ENCODE measurements around the gene HEPN1. TPM values are rescaled to one million over a fixed set of nuclear protein-coding genes. Genes with fewer than 3 reads are reported as not detected.

Gene HEPN1
- total and polyA plus RNA-seq, 9 of the 15 experiments (the other 6 are each of a cell fraction or from before 2014, with no cell fraction given): not detected

- ATAC-seq (no peak), DNase-seq (ENCODE audit: extremely low read depth in 1 of 4, low spot score in 3 of 4) (no peak), FAIRE-seq (no peak)
- H3K9me1 ChIP-seq (ENCODE audit: control insufficient read depth, insufficient read depth, low read length): no peaks in the 10 kb centered on the region
- H3K4me1 ChIP-seq (replicated peaks in 1 of 2; ENCODE audit: control insufficient read depth in 2 of 2, insufficient read depth in 2 of 2, low read length in 2 of 2): no peaks in the 10 kb centered on the region
- intact Hi-C loops (cut with micrococcal nuclease): no loop called here
- H3K27ac ChIP-seq (ENCODE audit: extremely low read depth, low read depth, low read length): no peak overlapping the region
- H3K9ac ChIP-seq (ENCODE audit: insufficient read depth in 1 of 2, low read depth in 2 of 2, low read length in 2 of 2): no peak overlapping the region
- no peak overlapping the region for H3K4me2 ChIP-seq (ENCODE audit: insufficient read depth, low read length)
- H3K4me3 ChIP-seq: no peak overlapping the region
- in situ Hi-C loops (cut with MboI): no loop called here
- H3K79me2 ChIP-seq (ENCODE audit: control insufficient read depth, insufficient read depth, low read length): no peaks in the 10 kb centered on the region
- H4K20me1 ChIP-seq (replicated peaks; ENCODE audit: control insufficient read depth, insufficient read depth, low read length): no peaks in the 10 kb centered on the region
- no peak for TF ChIP-seq STAT6 (CRISPR knock-in tag; IDR thresholded peaks at IDR 0.05)
- no peak for TF ChIP-seq ZNF408 (CRISPR knock-in tag; IDR thresholded peaks at IDR 0.05; ENCODE audit: low read depth)
- ChIA-PET POLR2A (interaction anchor here (0.6 to 1.0 kb wide), 2 partner anchors 45 to 338 kb away, joined by 3 to 4 read pairs; no protein-coding TSS in a partner anchor), CTCF (ENCODE audit: low intra/inter-chr PET ratio) (no interaction called here)
- no peaks in the 10 kb centered on the region for H3K36me3 ChIP-seq (ENCODE audit: control insufficient read depth, insufficient read depth, low read length)
- no peaks in the 10 kb centered on the region; the same call in 1 of the 2 replicates for H3K9me3 ChIP-seq (replicated peaks; ENCODE audit: control insufficient read depth, insufficient read depth, low read depth, low read length)
- BruUV-seq (replicated peaks): no TSS peak
- H3K27me3 ChIP-seq (ENCODE audit: control insufficient read depth in 2 of 2, insufficient read depth in 2 of 2, low read length in 2 of 2): peaks cover 4 to 19% of the 10 kb centered on the region in 2 experiments; a peak in 4 of 5 replicates
- no peak overlapping the region for H2AFZ ChIP-seq (ENCODE audit: low read depth, low read length)
Measured at GRCh38 chr11:124916370-124916710, 2.7 kb upstream of the HEPN1 start.

- Histone ChIP-seq H3K9ac (ENCODE audit: insufficient read depth in 1 of 2, low read depth in 2 of 2, low read length in 2 of 2) (no peak overlapping the region), H2AFZ (ENCODE audit: low read depth, low read length) (no peak overlapping the region), H4K20me1 (replicated peaks; ENCODE audit: control insufficient read depth, insufficient read depth, low read length) (no peaks in the 10 kb centered on the region), H3K27ac (ENCODE audit: extremely low read depth, low read depth, low read length) (no peak overlapping the region), H3K4me3 (no peak overlapping the region), H3K4me1 (replicated peaks in 1 of 2; ENCODE audit: control insufficient read depth in 2 of 2, insufficient read depth in 2 of 2, low read length in 2 of 2) (no peaks in the 10 kb centered on the region), H3K36me3 (ENCODE audit: control insufficient read depth, insufficient read depth, low read length) (no peaks in the 10 kb centered on the region), H3K9me1 (ENCODE audit: control insufficient read depth, insufficient read depth, low read length) (no peaks in the 10 kb centered on the region), H3K9me3 (replicated peaks; ENCODE audit: control insufficient read depth, insufficient read depth, low read depth, low read length) (no peaks in the 10 kb centered on the region), H3K4me2 (ENCODE audit: insufficient read depth, low read length) (no peak overlapping the region), H3K27me3 (ENCODE audit: control insufficient read depth in 2 of 2, insufficient read depth in 2 of 2, low read length in 2 of 2) (peaks cover 12 to 27% of the 10 kb centered on the region in 2 experiments; a peak in 4 of 5 replicates), H3K79me2 (ENCODE audit: control insufficient read depth, insufficient read depth, low read length) (no peaks in the 10 kb centered on the region)
- ATAC-seq (no peak), FAIRE-seq (no peak), DNase-seq (ENCODE audit: extremely low read depth in 1 of 4, low spot score in 3 of 4) (no peak)
- in situ Hi-C loops (cut with MboI) (no loop called here), intact Hi-C loops (cut with micrococcal nuclease) (no loop called here)
- ChIA-PET POLR2A (interaction anchor here (1.0 kb wide), 1 partner anchor 337 kb away, joined by 4 read pairs; no protein-coding TSS in a partner anchor), CTCF (ENCODE audit: low intra/inter-chr PET ratio) (no interaction called here)
- 11% methylated on average over 6 of the region's 6 CpGs for WGBS (ENCODE audit: insufficient coverage, low coverage, missing lambda C conversion rate)
- BruUV-seq (replicated peaks): no TSS peak
- TF ChIP-seq CUX1 (CRISPR knock-in tag; IDR thresholded peaks at IDR 0.05) (no peak), RBM14 (IDR thresholded peaks at IDR 0.05; ENCODE audit: borderline replicate concordance, insufficient read depth, low read depth, low read length) (no peak), ATF4 (CRISPR knock-in tag; IDR thresholded peaks at IDR 0.05) (no peak)
Measured at GRCh38 chr11:124917115-124917637, 1.9 kb upstream of the HEPN1 start.

All from K562 (cell line).